Natural killer cell (primary cell): Measurements from ENCODE around the gene PRSS12. TPM values are rescaled to one million over a fixed set of nuclear protein-coding genes. Genes with fewer than 3 reads are reported as not detected.
"Not testable (repeated sequence)": the region's sequence is repeated elsewhere in the genome, so short reads cannot be mapped to it uniquely, and the experiment has no call there.

ENCODE experiments used
- ATAC-seq, 3 donors: fragments of 150-1000 bp in 2 of 3; fragments of 200-7000 bp in 1 of 3; cut with Tn5 transposase; 1 replicate in 1 of 3; 2 replicates in 2 of 3; pipeline ENCODE4 v1.10.0; 2021; ENCODE audit warnings: mild to moderate bottlenecking in 2 of 3, moderate library complexity in 2 of 3
- DNase-seq, 2 donors: peaks; one replicate each; pipeline versions ENCODE4 v3.0.0 to v3.0.0-alpha.2; 2013 to 2021; ENCODE audit warnings: mixed read lengths in 1 of 2
- H3K27ac ChIP-seq: one replicate; pipeline ENCODE4 v1.5.1; 2013; ENCODE audit warnings: mild to moderate bottlenecking, low read length
- H3K27me3 ChIP-seq: one replicate; pipeline ENCODE4 v1.6.1; 2013; ENCODE audit warnings: low read length; ENCODE audit not compliant: control insufficient read depth, insufficient read depth
- H3K36me3 ChIP-seq: one replicate; pipeline ENCODE4 v1.6.1; 2013; ENCODE audit warnings: low read length; ENCODE audit not compliant: control insufficient read depth, insufficient read depth
- H3K4me1 ChIP-seq: one replicate; pipeline ENCODE4 v1.6.1; 2013; ENCODE audit warnings: low read length; ENCODE audit not compliant: control insufficient read depth, insufficient read depth
- H3K4me3 ChIP-seq: one replicate; pipeline ENCODE4 v1.5.1; 2013; ENCODE audit warnings: low read length
- H3K9me3 ChIP-seq: one replicate; pipeline ENCODE4 v1.6.1; 2013; ENCODE audit warnings: low read length; ENCODE audit not compliant: control insufficient read depth, insufficient read depth
- H3K27ac Mint-ChIP-seq, 2 donors: one replicate each; pipeline ENCODE4 v1.8.0; 2022; ENCODE audit warnings: mild to moderate bottlenecking in 2 of 2, mixed read lengths in 2 of 2, moderate library complexity in 1 of 2
- H3K27me3 Mint-ChIP-seq, 2 donors: one replicate each; pipeline ENCODE4 v1.8.0; 2022; ENCODE audit warnings: low read depth in 2 of 2, mixed read lengths in 2 of 2
- H3K36me3 Mint-ChIP-seq: one replicate; pipeline ENCODE4 v1.8.0; 2022; ENCODE audit warnings: mixed read lengths
- H3K4me1 Mint-ChIP-seq, 2 donors: one replicate each; pipeline ENCODE4 v1.8.0; 2022; ENCODE audit warnings: mixed read lengths in 2 of 2
- H3K4me3 Mint-ChIP-seq: one replicate; pipeline ENCODE4 v1.8.0; 2022; ENCODE audit warnings: mild to moderate bottlenecking, moderate library complexity, mixed read lengths
- H3K9me3 Mint-ChIP-seq, 2 donors: one replicate each; pipeline ENCODE4 v1.8.0; 2022; ENCODE audit warnings: mixed read lengths in 2 of 2
- CTCF ChIP-seq: fragments of 200-600 bp; IDR thresholded peaks from one replicate; pipeline ENCODE4 v1.8.0; 2022; ENCODE audit warnings: antibody characterized with exemption
- WGBS: methylation state at CpG from one replicate; pipeline ENCODE4 v1.1.7; 2013; ENCODE audit warnings: missing lambda C conversion rate; ENCODE audit not compliant: insufficient coverage; 5-methylcytosine and 5-hydroxymethylcytosine counted together
- intact Hi-C: fragments of 100-400 bp; cut with micrococcal nuclease; formaldehyde crosslinking; loops from one replicate; pipeline ENCODE4 v1.14.2; 2022
- total RNA-seq, 4 donors: library from RNA; stranded (reverse); fragments of 120-200 nt in 1 of 4; gene quantifications; one replicate each; pipeline versions ENCODE4 v1.2.3 to v1.2.4, GENCODE V29; 2013 to 2022

Gene PRSS12
- total RNA-seq, 3 donors from 2014 or later (not counting 1 experiment from before 2014, with no cell fraction given) = not detected

DNA sequence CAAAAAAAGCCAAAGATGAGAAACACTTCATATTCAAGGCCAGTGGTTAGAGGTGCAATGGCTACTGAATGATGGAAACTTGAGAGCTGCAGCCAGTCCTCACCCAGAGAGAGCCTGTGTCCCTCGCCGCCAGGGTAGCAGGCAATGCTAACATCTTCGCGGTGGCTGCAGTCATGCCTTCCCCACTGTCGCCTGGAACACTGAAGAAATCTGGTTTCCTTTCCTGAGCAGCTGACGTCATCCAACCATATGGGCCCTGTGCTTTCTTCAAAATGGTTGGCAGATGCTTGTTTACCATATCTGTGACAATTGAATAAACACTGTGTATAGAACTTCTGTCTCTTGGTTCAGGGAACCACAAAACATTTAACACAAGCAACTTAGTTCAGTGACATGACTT lies 39.7 kb downstream of the PRSS12 start:
- no peak overlapping the region for H3K4me3 Mint-ChIP-seq
- 82% methylated on average over 6 of the region's 6 CpGs for WGBS
- Histone ChIP-seq H3K4me1 (no peaks in the 10 kb centered on the region), H3K27ac (no peak overlapping the region), H3K36me3 (no peaks in the 10 kb centered on the region), H3K4me3 (no peak overlapping the region), H3K9me3 (no peaks in the 10 kb centered on the region), H3K27me3 (no peaks in the 10 kb centered on the region)
- no peaks in the 10 kb centered on the region for H3K4me1 Mint-ChIP-seq
- H3K9me3 Mint-ChIP-seq = no peaks in the 10 kb centered on the region
- no peak overlapping the region for H3K27ac Mint-ChIP-seq
- DNase-seq = no peak
- H3K27me3 Mint-ChIP-seq = peaks cover 0 to 23% of the 10 kb centered on the region in 2 donors
- TF ChIP-seq CTCF = no peak
- ATAC-seq = no peak
- intact Hi-C loops = no loop called here
- H3K36me3 Mint-ChIP-seq = no peaks in the 10 kb centered on the region

DNA sequence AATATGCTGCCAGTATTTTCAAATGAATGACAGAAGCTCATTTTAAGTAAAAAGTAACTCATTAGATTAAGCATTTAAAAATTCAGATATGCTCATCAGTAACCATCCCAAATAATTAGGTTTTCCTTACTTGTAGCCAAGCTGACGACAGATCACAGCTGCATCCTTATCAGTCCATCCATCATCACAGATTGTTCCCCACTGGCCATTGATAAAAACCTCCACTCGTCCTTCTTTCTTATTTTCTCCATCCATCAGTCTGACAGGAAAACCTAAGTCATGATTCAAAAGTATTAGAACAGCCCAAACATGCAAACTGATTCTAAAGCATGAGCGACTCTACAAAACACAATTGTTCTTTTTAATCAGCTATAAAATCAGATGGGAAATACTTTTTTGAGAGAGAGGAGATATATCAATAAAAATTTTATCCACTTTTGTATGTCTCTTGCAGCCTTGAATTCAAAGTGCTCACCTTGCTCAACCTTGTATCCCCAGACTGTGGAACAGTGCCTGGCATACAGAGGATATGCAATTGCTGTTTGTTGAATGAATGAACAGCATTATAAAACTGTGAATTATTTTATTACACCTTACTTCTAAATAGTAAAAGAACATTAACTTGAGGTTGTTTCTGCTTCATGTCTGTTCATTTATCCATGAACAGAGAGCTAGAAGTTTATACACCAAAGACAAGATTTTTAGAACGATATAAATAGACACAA lies 44.3 kb downstream of the PRSS12 start:
- intact Hi-C loops = no loop called here
- Mint-ChIP-seq H3K9me3 (no peaks in the 10 kb centered on the region), H3K4me1 (no peaks in the 10 kb centered on the region), H3K36me3 (no peaks in the 10 kb centered on the region), H3K4me3 (no peak overlapping the region), H3K27me3 (peaks cover 6 to 36% of the 10 kb centered on the region in 2 donors), H3K27ac (no peak overlapping the region)
- WGBS = 62% methylated on average over 3 of the region's 4 CpGs
- H3K36me3 ChIP-seq = no peaks in the 10 kb centered on the region
- TF ChIP-seq CTCF = no peak
- H3K4me3 ChIP-seq = no peak overlapping the region
- ATAC-seq = no peak
- no peaks in the 10 kb centered on the region for H3K4me1 ChIP-seq
- no peaks in the 10 kb centered on the region for H3K9me3 ChIP-seq
- DNase-seq = no peak
- no peak overlapping the region for H3K27ac ChIP-seq
- no peaks in the 10 kb centered on the region for H3K27me3 ChIP-seq

GRCh38 chr4:118307643-118308042 lies 45.2 kb downstream of the PRSS12 start:
- 83% methylated on average over 2 of the region's 2 CpGs for WGBS
- H3K27ac Mint-ChIP-seq = no peak overlapping the region
- no peaks in the 10 kb centered on the region for H3K9me3 Mint-ChIP-seq
- no peak for TF ChIP-seq CTCF
- H3K27me3 ChIP-seq = no peaks in the 10 kb centered on the region
- H3K4me3 Mint-ChIP-seq = no peak overlapping the region
- intact Hi-C loops = no loop called here
- DNase-seq (no peak), ATAC-seq (no peak)
- no peaks in the 10 kb centered on the region for H3K4me1 ChIP-seq
- no peaks in the 10 kb centered on the region for H3K4me1 Mint-ChIP-seq
- no peaks in the 10 kb centered on the region for H3K36me3 ChIP-seq
- no peaks in the 10 kb centered on the region for H3K9me3 ChIP-seq
- no peak overlapping the region for H3K27ac ChIP-seq
- H3K36me3 Mint-ChIP-seq = no peaks in the 10 kb centered on the region
- peaks cover 6 to 35% of the 10 kb centered on the region in 2 donors for H3K27me3 Mint-ChIP-seq
- no peak overlapping the region for H3K4me3 ChIP-seq

DNA sequence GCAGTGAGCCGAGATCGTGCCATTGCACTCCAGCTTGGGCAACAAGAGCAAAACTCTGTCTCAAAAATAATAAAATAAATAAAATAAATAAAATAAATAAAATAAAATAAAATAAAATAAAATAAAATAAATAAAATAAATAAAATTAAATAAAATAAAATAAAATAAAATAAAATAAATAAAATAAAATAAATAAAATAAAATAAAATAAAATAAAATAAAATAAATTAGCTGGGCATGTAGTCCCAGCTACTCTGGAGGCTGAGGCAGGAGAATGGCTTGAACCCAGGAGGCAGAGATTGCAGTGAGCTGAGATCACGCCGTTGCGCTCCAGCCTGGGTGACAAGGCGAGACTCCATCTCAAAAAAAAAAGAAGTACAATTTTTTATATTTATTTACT lies 53.2 kb downstream of the PRSS12 start:
- H3K36me3 Mint-ChIP-seq, H3K9me3 ChIP-seq, H3K27ac ChIP-seq, H3K27ac Mint-ChIP-seq, DNase-seq, H3K4me3 ChIP-seq, H3K36me3 ChIP-seq, ATAC-seq, intact Hi-C loops, H3K27me3 Mint-ChIP-seq, H3K9me3 Mint-ChIP-seq, H3K4me1 Mint-ChIP-seq, H3K27me3 ChIP-seq, H3K4me3 Mint-ChIP-seq, H3K4me1 ChIP-seq: not testable (repeated sequence)
- 100% methylated on average over 3 of the region's 6 CpGs for WGBS
